ENCODE measurements around the gene NOTO.

NOTO gene

DNA sequence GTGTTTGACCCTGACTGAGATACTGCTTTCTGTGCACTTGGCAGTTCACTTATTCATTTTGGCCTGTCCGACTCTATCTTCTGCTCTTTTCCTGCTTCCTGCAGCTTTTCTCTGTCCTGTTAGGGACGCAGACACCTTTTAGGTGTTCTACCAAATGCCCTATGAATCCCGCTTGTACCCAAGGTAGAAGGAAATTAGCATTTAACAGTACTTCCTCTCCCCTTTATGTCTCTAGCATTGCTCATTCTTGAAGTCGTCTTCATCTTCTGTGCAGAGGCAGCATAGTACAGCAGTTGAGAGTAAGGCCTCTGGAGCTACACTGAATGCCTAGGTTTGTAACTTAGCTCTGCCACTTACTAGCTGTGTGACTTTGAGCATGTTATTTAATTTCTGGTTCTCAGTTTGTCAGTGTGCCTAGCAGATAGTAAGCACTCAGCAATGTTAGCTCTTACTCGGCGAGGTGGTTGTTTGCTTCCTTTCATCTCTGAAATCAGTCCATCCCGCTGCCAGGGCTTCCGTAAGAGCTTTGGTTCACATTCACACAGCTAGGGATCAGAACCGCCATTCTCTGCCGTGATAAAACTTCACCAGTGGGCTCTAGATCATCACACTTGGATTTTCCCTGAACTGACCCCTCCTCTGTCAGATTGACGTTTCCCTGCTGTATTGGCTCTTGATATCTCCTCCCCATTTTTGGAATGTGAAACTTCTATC lies 33.1 kb downstream of the NOTO start:
- H3K4me1 ChIP-seq (ENCODE audit: insufficient read depth, low read length), result peaks cover 11% of the 10 kb centered on the region
- no peaks in the 10 kb centered on the region for H3K9me3 ChIP-seq (ENCODE audit: control insufficient read depth, insufficient read depth, low read length)
- H3K36me3 ChIP-seq (ENCODE audit: insufficient read depth, low read length), result peaks cover 9% of the 10 kb centered on the region; the same call in 1 of the 2 replicates
- H3K9ac ChIP-seq (ENCODE audit: low read depth, low read length), result peak overlapping the region; percentile 83

DNA sequence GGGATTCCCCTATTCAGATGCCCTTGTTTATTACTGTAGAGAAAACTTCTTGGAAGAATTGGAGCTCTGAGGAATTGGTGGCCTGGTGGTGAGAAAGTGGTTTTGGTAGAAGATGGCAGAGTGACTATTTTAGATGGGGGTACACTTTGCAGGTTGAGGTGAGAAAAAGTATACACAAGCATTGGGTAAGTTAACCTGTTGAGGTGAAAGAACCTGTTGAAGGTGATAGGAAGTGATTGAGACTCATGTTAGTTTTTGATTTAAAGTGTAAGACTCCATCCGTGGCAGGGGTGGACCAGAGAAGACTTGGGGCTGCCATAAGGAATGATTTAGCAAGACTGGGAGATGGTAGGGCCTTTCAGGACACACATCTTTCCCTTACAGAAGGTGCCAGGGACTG lies 34.8 kb downstream of the NOTO start:
- Histone ChIP-seq H3K9me3 (ENCODE audit: control insufficient read depth, insufficient read depth, low read length) (no peaks in the 10 kb centered on the region), H3K36me3 (ENCODE audit: insufficient read depth, low read length) (peaks cover 9% of the 10 kb centered on the region; the same call in 1 of the 2 replicates), H3K4me1 (ENCODE audit: insufficient read depth, low read length) (peaks cover 11% of the 10 kb centered on the region), H3K9ac (ENCODE audit: low read depth, low read length) (no peak overlapping the region)

- Histone ChIP-seq H3K9me3 (ENCODE audit: control insufficient read depth, insufficient read depth, low read length) (no peaks in the 10 kb centered on the region), H3K9ac (ENCODE audit: low read depth, low read length) (peak overlapping the region; percentile 21), H3K4me1 (ENCODE audit: insufficient read depth, low read length) (peaks cover 11% of the 10 kb centered on the region), H3K36me3 (ENCODE audit: insufficient read depth, low read length) (peaks cover 17% of the 10 kb centered on the region)
These were observed 35.8 kb downstream of the NOTO start for GRCh38 chr2:73238149-73238548.

DNA sequence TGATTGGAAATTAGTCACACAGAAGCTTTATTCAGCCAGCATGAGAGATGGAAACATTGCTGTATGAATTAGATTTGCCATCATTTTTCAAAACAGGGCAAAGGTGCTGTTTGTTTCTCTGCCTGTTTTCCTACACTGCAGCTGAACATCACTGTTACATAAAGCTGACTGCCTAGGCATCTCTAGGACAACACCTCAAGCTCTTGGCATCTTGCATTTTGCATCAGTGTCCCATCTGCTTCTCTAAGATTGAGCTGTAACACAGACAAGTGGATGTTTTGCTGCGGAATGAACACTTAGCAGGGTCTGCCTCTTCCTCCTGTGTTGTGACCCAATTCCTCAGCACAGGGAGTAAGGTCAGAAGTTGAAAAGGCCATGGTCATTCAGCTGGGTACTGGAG lies 36.6 kb downstream of the NOTO start:
- Histone ChIP-seq H3K36me3 (ENCODE audit: insufficient read depth, low read length) (peaks cover 18% of the 10 kb centered on the region), H3K4me1 (ENCODE audit: insufficient read depth, low read length) (peaks cover 15% of the 10 kb centered on the region), H3K9ac (ENCODE audit: low read depth, low read length) (no peak overlapping the region), H3K9me3 (ENCODE audit: control insufficient read depth, insufficient read depth, low read length) (no peaks in the 10 kb centered on the region)

DNA sequence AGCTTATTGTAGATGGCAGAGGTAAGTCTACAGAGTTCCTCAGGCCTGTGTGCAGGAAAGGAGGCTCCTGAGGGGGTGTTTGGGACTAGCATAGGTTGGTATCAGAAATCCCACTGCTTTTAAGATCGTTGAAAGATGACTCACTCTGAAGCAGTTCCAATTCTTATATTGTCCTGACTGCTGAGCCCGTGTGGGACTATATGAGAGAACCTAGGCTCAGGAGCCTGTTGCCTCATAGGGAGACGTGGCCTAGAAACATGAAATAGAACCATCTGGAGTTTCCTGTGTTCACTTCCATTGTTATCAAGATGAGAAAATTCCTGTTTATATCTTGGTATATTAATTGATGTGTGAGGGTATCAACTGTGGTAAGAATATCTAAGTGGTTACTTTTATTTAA lies 37.4 kb downstream of the NOTO start:
- Histone ChIP-seq H3K4me1 (ENCODE audit: insufficient read depth, low read length) (peaks cover 15% of the 10 kb centered on the region), H3K9ac (ENCODE audit: low read depth, low read length) (no peak overlapping the region), H3K36me3 (ENCODE audit: insufficient read depth, low read length) (peaks cover 24% of the 10 kb centered on the region), H3K9me3 (ENCODE audit: control insufficient read depth, insufficient read depth, low read length) (no peaks in the 10 kb centered on the region)

DNA sequence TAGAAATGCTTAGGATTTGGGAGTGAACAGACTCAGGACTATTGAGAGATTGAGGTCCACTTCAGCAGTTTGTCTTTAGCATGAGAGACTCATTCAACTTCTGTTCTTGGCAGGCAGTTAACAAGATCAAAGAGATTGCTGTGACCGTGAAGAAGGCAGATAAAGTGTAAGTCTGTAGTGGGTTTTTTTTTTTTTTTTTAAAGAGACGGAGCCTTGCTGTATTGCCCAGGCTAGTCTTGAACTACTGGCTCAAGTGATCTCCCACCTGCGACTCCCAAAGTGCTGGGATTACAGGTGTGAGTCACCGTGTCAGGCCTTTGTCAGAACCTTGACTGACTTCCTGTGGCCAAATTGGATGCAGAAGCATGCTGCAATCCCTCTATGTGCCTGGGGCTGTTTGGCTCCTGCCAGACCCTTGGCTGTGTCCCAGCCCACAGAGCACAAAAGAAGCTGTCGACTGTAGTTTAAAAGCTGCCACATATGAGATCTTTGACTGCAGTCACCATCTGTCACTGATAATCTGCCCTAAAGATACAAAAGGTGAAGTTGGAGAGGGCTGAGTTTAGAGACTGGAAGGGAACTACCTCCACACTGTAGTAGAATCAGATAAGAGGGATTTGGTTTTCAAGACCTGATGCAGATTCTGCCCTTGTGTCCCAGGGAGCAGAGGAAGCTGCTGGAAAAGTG lies 41.7 kb downstream of the NOTO start:
- H3K9me3 ChIP-seq (ENCODE audit: control insufficient read depth, insufficient read depth, low read length), result no peaks in the 10 kb centered on the region
- H3K9ac ChIP-seq (ENCODE audit: low read depth, low read length), result no peak overlapping the region
- H3K36me3 ChIP-seq (ENCODE audit: insufficient read depth, low read length), result peaks cover 47% of the 10 kb centered on the region
- peaks cover 4% of the 10 kb centered on the region; the same call in 1 of the 2 replicates for H3K4me1 ChIP-seq (ENCODE audit: insufficient read depth, low read length)

DNA sequence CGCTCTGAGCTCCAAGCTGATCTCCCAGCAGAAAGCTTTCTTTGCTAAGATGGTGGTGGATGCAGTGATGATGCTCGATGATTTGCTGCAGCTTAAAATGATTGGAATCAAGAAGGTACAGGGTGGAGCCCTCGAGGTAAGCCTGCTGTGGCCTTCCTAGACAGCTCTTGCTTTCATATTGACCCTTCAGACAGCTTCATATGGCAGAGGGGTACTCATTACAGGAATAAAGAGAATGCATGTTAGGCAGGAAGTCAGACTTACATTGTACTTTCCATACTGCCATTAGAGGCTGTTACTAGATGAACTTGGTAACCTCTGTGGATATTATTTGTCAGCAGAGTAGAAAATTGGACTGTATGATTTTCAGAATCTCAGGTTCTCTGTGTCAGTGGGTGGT lies 42.2 kb downstream of the NOTO start:
- peaks cover 4% of the 10 kb centered on the region; the same call in 1 of the 2 replicates for H3K4me1 ChIP-seq (ENCODE audit: insufficient read depth, low read length)
- peaks cover 46% of the 10 kb centered on the region for H3K36me3 ChIP-seq (ENCODE audit: insufficient read depth, low read length)
- H3K9me3 ChIP-seq (ENCODE audit: control insufficient read depth, insufficient read depth, low read length), result no peaks in the 10 kb centered on the region
- H3K9ac ChIP-seq (ENCODE audit: low read depth, low read length), result no peak overlapping the region

GRCh38 chr2:73246850-73247249 lies 44.5 kb downstream of the NOTO start:
- H3K4me1 ChIP-seq (ENCODE audit: insufficient read depth, low read length), result peaks cover 4% of the 10 kb centered on the region; the same call in 1 of the 2 replicates
- no peaks in the 10 kb centered on the region for H3K9me3 ChIP-seq (ENCODE audit: control insufficient read depth, insufficient read depth, low read length)
- peaks cover 57% of the 10 kb centered on the region for H3K36me3 ChIP-seq (ENCODE audit: insufficient read depth, low read length)
- H3K9ac ChIP-seq (ENCODE audit: low read depth, low read length), result no peak overlapping the region

GRCh38 chr2:73249636-73250035 lies 47.3 kb downstream of the NOTO start:
- Histone ChIP-seq H3K9ac (ENCODE audit: low read depth, low read length) (no peak overlapping the region), H3K9me3 (ENCODE audit: control insufficient read depth, insufficient read depth, low read length) (no peaks in the 10 kb centered on the region), H3K4me1 (ENCODE audit: insufficient read depth, low read length) (no peaks in the 10 kb centered on the region), H3K36me3 (ENCODE audit: insufficient read depth, low read length) (peaks cover 57% of the 10 kb centered on the region)

- H3K9ac ChIP-seq (ENCODE audit: low read depth, low read length), result no peak overlapping the region
- H3K4me1 ChIP-seq (ENCODE audit: insufficient read depth, low read length), result peaks cover 3% of the 10 kb centered on the region; the same call in 1 of the 2 replicates
- no peaks in the 10 kb centered on the region for H3K9me3 ChIP-seq (ENCODE audit: control insufficient read depth, insufficient read depth, low read length)
- H3K36me3 ChIP-seq (ENCODE audit: insufficient read depth, low read length), result peaks cover 45% of the 10 kb centered on the region
These were observed 48.8 kb downstream of the NOTO start for GRCh38 chr2:73250872-73251846.

- Histone ChIP-seq H3K9me3 (ENCODE audit: control insufficient read depth, insufficient read depth, low read length) (no peaks in the 10 kb centered on the region), H3K36me3 (ENCODE audit: insufficient read depth, low read length) (peaks cover 44% of the 10 kb centered on the region), H3K4me1 (ENCODE audit: insufficient read depth, low read length) (peaks cover 3% of the 10 kb centered on the region; the same call in 1 of the 2 replicates), H3K9ac (ENCODE audit: low read depth, low read length) (no peak overlapping the region)
These were observed 50.1 kb downstream of the NOTO start for GRCh38 chr2:73252238-73253027.

- H3K36me3 ChIP-seq (ENCODE audit: insufficient read depth, low read length), result peaks cover 39% of the 10 kb centered on the region
- H3K4me1 ChIP-seq (ENCODE audit: insufficient read depth, low read length), result peaks cover 3% of the 10 kb centered on the region; the same call in 1 of the 2 replicates
- no peak overlapping the region for H3K9ac ChIP-seq (ENCODE audit: low read depth, low read length)
- H3K9me3 ChIP-seq (ENCODE audit: control insufficient read depth, insufficient read depth, low read length), result no peaks in the 10 kb centered on the region
These were observed 51.0 kb downstream of the NOTO start for GRCh38 chr2:73253400-73253799.

- H3K9ac ChIP-seq (ENCODE audit: low read depth, low read length), result no peak overlapping the region
- H3K36me3 ChIP-seq (ENCODE audit: insufficient read depth, low read length), result peaks cover 34% of the 10 kb centered on the region
These were observed 51.5 kb downstream of the NOTO start for GRCh38 chr2:73253901-73254300.

More at GRCh38 chr2:73253901-73254300, 51.5 kb downstream of the NOTO start:
- Histone ChIP-seq H3K4me1 (ENCODE audit: insufficient read depth, low read length) (peaks cover 3% of the 10 kb centered on the region; the same call in 1 of the 2 replicates), H3K9me3 (ENCODE audit: control insufficient read depth, insufficient read depth, low read length) (no peaks in the 10 kb centered on the region)
